ENCODE measurements around the gene FAM133A. TPM values are rescaled to one million over a fixed set of nuclear protein-coding genes. Genes with fewer than 3 reads are reported as not detected.

The FAM133A gene
- total RNA-seq, 1 donor from 2014 or later: not detected

GRCh38 chrX:93695981-93696380, 22.0 kb downstream of the FAM133A start:
- H3K27me3 ChIP-seq: no peaks in the 10 kb centered on the region
- H3K4me3 ChIP-seq: no peak overlapping the region
- no peaks in the 10 kb centered on the region for H3K9me3 ChIP-seq
- H3K36me3 ChIP-seq: no peaks in the 10 kb centered on the region
- intact Hi-C loops (cut with DNase I): no loop called here
- no peak overlapping the region for H3K27ac ChIP-seq
- no peaks in the 10 kb centered on the region for H3K4me1 ChIP-seq
- DNase-seq (ENCODE audit: extremely low spot score in 2 of 2): no peak
- TF ChIP-seq POLR2AphosphoS5 (IDR thresholded peaks at IDR 0.05; ENCODE audit: insufficient read depth in 1 of 2, low read depth in 1 of 2) (no peak), POLR2A (IDR thresholded peaks at IDR 0.05) (no peak), CTCF (IDR thresholded peaks at IDR 0.05) (no peak)

GRCh38 chrX:93703701-93704100, 29.7 kb downstream of the FAM133A start:
- no peak for TF ChIP-seq POLR2AphosphoS5 (IDR thresholded peaks at IDR 0.05; ENCODE audit: insufficient read depth in 1 of 2, low read depth in 1 of 2)
- no peak for TF ChIP-seq CTCF (IDR thresholded peaks at IDR 0.05)
- no peak for TF ChIP-seq POLR2A (IDR thresholded peaks at IDR 0.05)
- no peaks in the 10 kb centered on the region for H3K9me3 ChIP-seq
- no peak overlapping the region for H3K27ac ChIP-seq
- H3K4me1 ChIP-seq: no peaks in the 10 kb centered on the region
- no peak for DNase-seq (ENCODE audit: extremely low spot score in 2 of 2)
- no peak overlapping the region for H3K4me3 ChIP-seq
- intact Hi-C loops (cut with DNase I): no loop called here
- no peaks in the 10 kb centered on the region for H3K36me3 ChIP-seq
- no peaks in the 10 kb centered on the region for H3K27me3 ChIP-seq

DNA sequence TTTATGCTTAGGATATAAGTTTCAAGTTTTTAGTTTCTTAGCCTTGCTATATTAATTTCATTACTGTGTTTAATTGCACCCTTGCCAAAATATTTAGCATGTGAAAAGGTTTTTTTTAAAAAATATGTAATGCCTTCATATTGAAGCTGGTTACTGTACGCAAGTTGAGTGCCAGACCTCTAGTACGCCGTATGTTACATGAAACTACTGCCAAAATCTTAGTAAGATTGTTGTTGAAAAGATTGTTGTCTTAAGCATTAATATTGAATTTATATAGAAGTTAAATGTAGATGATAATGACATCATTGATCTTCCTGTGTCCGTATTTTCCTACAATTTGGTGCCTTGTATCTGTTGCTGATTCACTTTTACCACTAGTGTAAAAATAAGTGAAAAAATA, 37.1 kb downstream of the FAM133A start:
- DNase-seq (ENCODE audit: extremely low spot score in 2 of 2): no peak
- no peaks in the 10 kb centered on the region for H3K9me3 ChIP-seq
- H3K27me3 ChIP-seq: no peaks in the 10 kb centered on the region
- no peak overlapping the region for H3K27ac ChIP-seq
- H3K36me3 ChIP-seq: no peaks in the 10 kb centered on the region
- H3K4me1 ChIP-seq: no peaks in the 10 kb centered on the region
- intact Hi-C loops (cut with DNase I): no loop called here
- TF ChIP-seq POLR2A (IDR thresholded peaks at IDR 0.05) (no peak), CTCF (IDR thresholded peaks at IDR 0.05) (no peak), POLR2AphosphoS5 (IDR thresholded peaks at IDR 0.05; ENCODE audit: insufficient read depth in 1 of 2, low read depth in 1 of 2) (no peak)
- no peak overlapping the region for H3K4me3 ChIP-seq

DNA sequence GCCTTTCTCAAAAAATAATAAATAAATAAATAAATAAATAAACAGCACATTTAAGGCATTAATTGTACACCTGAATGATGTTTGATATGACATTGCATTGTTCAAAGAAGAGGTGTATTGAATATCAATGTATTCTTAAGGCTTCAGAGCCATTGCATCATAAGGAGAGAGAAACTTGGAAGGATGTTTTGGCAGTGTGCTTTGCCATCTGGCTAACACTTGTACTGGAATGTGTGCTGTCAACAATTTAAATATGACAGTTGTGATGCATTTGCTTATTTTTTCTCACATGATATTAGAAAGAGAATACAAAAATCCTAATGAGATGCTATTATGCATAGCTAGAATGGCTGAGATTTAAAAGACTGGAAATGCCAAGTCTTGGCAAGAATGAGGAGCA, 67.8 kb downstream of the FAM133A start:
- DNase-seq (ENCODE audit: extremely low spot score in 2 of 2): no peak
- intact Hi-C loops (cut with DNase I): no loop called here
- no peaks in the 10 kb centered on the region for H3K36me3 ChIP-seq
- H3K9me3 ChIP-seq: no peaks in the 10 kb centered on the region
- no peak overlapping the region for H3K4me3 ChIP-seq
- TF ChIP-seq POLR2A (IDR thresholded peaks at IDR 0.05) (no peak), POLR2AphosphoS5 (IDR thresholded peaks at IDR 0.05; ENCODE audit: insufficient read depth in 1 of 2, low read depth in 1 of 2) (no peak), CTCF (IDR thresholded peaks at IDR 0.05) (no peak)
- no peaks in the 10 kb centered on the region for H3K27me3 ChIP-seq
- no peaks in the 10 kb centered on the region for H3K4me1 ChIP-seq
- H3K27ac ChIP-seq: no peak overlapping the region

DNA sequence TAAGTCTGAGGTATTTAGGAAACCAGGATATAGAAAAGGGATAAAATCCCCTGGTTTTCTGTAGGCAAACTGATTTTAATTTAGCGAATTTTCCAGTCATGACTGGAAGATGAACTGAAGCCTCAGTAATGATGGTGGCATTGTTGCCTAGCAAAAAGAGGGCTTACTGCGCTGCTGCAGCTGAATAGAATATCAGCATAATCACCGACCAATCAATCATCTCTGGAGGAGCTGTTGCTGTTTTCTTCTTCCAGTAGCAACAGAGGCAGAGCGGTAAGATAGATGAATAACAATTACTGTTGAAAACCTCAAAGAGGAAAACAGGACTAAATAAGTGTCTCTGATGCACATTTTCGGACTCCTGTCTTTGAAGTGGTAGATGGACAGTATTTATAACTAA, 86.2 kb downstream of the FAM133A start:
- TF ChIP-seq CTCF (IDR thresholded peaks at IDR 0.05) (no peak), POLR2AphosphoS5 (IDR thresholded peaks at IDR 0.05; ENCODE audit: insufficient read depth in 1 of 2, low read depth in 1 of 2) (no peak), POLR2A (IDR thresholded peaks at IDR 0.05) (no peak)
- H3K36me3 ChIP-seq: no peaks in the 10 kb centered on the region
- H3K27ac ChIP-seq: no peak overlapping the region
- no peaks in the 10 kb centered on the region for H3K9me3 ChIP-seq
- intact Hi-C loops (cut with DNase I): no loop called here
- no peak for DNase-seq (ENCODE audit: extremely low spot score in 2 of 2)
- H3K27me3 ChIP-seq: no peaks in the 10 kb centered on the region
- no peak overlapping the region for H3K4me3 ChIP-seq
- no peaks in the 10 kb centered on the region for H3K4me1 ChIP-seq

Other genes starting within 250 kb of the FAM133A start
- gene NAP1L3, start 628 bp upstream of the FAM133A start, total RNA-seq: 3.2 TPM